ENCODE results near the gene NOS1. TPM values are rescaled to one million over a fixed set of nuclear protein-coding genes. Genes with fewer than 3 reads are reported as not detected.

NOS1 gene
- total and polyA plus RNA-seq, 10 donors = 0.03 to 0.22 (median 0.04) TPM; not detected in 6

- Histone ChIP-seq H3K9me3 (no peaks in the 10 kb centered on the region), H3K4me1 (no peaks in the 10 kb centered on the region), H3K4me3 (no peak overlapping the region), H3K36me3 (no peaks in the 10 kb centered on the region), H3K27ac (no peak overlapping the region), H3K27me3 (replicated peaks in 1 of 7) (peaks cover 0 to 54% (median 0%) of the 10 kb centered on the region in 7 donors)
- intact Hi-C loops (cut with DNase I; ENCODE audit: low total_unique reads) = no loop called here
- WGBS, 5 donors = 74 to 85% (median 81%) methylated on average over 4 of the region's 4 CpGs
- DNase-seq = no peak
- TF ChIP-seq POLR2A (IDR thresholded peaks at IDR 0.05) (no peak), POLR2AphosphoS5 (IDR thresholded peaks at IDR 0.05) (no peak), CTCF (IDR thresholded peaks at IDR 0.05 in 8 of 11, conservative IDR thresholded peaks at IDR 0.05 in 3 of 11) (no peak)
Measured at GRCh38 chr12:117272690-117273089, 88.7 kb downstream of the NOS1 start.

- intact Hi-C loops (cut with DNase I; ENCODE audit: low total_unique reads) = no loop called here
- H3K9me3 ChIP-seq = no peaks in the 10 kb centered on the region
- H3K27me3 ChIP-seq (replicated peaks in 1 of 7) = peaks cover 0 to 13% (median 0%) of the 10 kb centered on the region in 7 donors
- H3K4me3 ChIP-seq = no peak overlapping the region
- 60 to 84% (median 78%) methylated on average over 3 of the region's 3 CpGs for WGBS, 5 donors
- no peak for DNase-seq
- H3K27ac ChIP-seq = no peak overlapping the region
- H3K4me1 ChIP-seq = no peaks in the 10 kb centered on the region
- no peaks in the 10 kb centered on the region for H3K36me3 ChIP-seq
- TF ChIP-seq CTCF (IDR thresholded peaks at IDR 0.05 in 8 of 11, conservative IDR thresholded peaks at IDR 0.05 in 3 of 11) = no peak
- TF ChIP-seq POLR2AphosphoS5 (IDR thresholded peaks at IDR 0.05) = no peak
- no peak for TF ChIP-seq POLR2A (IDR thresholded peaks at IDR 0.05)
Measured at GRCh38 chr12:117262749-117263148, 98.7 kb downstream of the NOS1 start.

- Histone ChIP-seq H3K4me3 (no peak overlapping the region), H3K4me1 (no peaks in the 10 kb centered on the region), H3K36me3 (no peaks in the 10 kb centered on the region), H3K9me3 (no peaks in the 10 kb centered on the region), H3K27me3 (replicated peaks in 1 of 7) (peaks cover 0 to 17% (median 0%) of the 10 kb centered on the region in 7 donors), H3K27ac (no peak overlapping the region)
- intact Hi-C loops (cut with DNase I; ENCODE audit: low total_unique reads) = no loop called here
- TF ChIP-seq POLR2AphosphoS5 (IDR thresholded peaks at IDR 0.05) (no peak), POLR2A (IDR thresholded peaks at IDR 0.05) (no peak), CTCF (IDR thresholded peaks at IDR 0.05 in 8 of 11, conservative IDR thresholded peaks at IDR 0.05 in 3 of 11) (no peak)
- no peak for DNase-seq
- WGBS, 5 donors = 69 to 85% (median 76%) methylated on average over 2 of the region's 2 CpGs
Measured at GRCh38 chr12:117261247-117261646, 100.2 kb downstream of the NOS1 start.

- no peaks in the 10 kb centered on the region for H3K4me1 ChIP-seq
- peaks cover 0 to 11% (median 0%) of the 10 kb centered on the region in 7 donors for H3K27me3 ChIP-seq (replicated peaks in 1 of 7)
- no peak for TF ChIP-seq CTCF (IDR thresholded peaks at IDR 0.05 in 8 of 11, conservative IDR thresholded peaks at IDR 0.05 in 3 of 11)
- TF ChIP-seq POLR2A (IDR thresholded peaks at IDR 0.05) = no peak
- TF ChIP-seq POLR2AphosphoS5 (IDR thresholded peaks at IDR 0.05) = no peak
- intact Hi-C loops (cut with DNase I; ENCODE audit: low total_unique reads) = no loop called here
- no peak overlapping the region for H3K27ac ChIP-seq
- H3K9me3 ChIP-seq = peaks cover 0 to 14% (median 5%) of the 10 kb centered on the region in 8 donors
- no peak for DNase-seq
- 68 to 82% (median 76%) methylated on average over 3 to 4 of the region's 4 CpGs for WGBS, 5 donors
- H3K4me3 ChIP-seq = no peak overlapping the region
- no peaks in the 10 kb centered on the region for H3K36me3 ChIP-seq
Measured at GRCh38 chr12:117255386-117255785, 106.0 kb downstream of the NOS1 start.
